ENCODE measurements around the gene SEZ6L2.

DNA sequence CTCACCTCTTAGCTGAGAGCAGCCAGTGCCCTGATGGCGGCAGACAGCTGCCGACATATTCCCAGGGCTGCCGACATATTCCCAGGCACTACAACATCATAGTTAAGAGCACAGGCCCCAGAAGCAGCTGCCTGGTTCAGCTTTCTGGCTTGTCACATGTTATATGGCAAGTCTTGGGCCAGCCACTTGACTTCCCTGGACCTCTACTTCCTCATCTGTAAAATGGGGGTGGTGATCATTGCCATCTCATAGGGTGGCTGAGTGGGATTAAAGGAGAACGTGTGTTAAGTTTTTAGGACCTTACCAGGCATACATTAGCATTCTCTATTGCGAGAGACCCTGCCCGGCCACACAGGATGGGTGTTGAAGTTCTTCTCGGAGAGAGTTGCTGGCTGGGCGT lies 55.4 kb downstream of the SEZ6L2 start:
- TF ChIP-seq, protein P1, sequence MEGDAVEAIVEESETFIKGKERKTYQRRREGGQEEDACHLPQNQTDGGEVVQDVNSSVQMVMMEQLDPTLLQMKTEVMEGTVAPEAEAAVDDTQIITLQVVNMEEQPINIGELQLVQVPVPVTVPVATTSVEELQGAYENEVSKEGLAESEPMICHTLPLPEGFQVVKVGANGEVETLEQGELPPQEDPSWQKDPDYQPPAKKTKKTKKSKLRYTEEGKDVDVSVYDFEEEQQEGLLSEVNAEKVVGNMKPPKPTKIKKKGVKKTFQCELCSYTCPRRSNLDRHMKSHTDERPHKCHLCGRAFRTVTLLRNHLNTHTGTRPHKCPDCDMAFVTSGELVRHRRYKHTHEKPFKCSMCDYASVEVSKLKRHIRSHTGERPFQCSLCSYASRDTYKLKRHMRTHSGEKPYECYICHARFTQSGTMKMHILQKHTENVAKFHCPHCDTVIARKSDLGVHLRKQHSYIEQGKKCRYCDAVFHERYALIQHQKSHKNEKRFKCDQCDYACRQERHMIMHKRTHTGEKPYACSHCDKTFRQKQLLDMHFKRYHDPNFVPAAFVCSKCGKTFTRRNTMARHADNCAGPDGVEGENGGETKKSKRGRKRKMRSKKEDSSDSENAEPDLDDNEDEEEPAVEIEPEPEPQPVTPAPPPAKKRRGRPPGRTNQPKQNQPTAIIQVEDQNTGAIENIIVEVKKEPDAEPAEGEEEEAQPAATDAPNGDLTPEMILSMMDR (IDR thresholded peaks at IDR 0.05), result no peak
- TF ChIP-seq POLR2A (IDR thresholded peaks at IDR 0.05), result no peak

Data from thyroid gland (tissue), 4 donors.